Measurements from ENCODE around the gene ZNF646.

ZNF646 gene

DNA sequence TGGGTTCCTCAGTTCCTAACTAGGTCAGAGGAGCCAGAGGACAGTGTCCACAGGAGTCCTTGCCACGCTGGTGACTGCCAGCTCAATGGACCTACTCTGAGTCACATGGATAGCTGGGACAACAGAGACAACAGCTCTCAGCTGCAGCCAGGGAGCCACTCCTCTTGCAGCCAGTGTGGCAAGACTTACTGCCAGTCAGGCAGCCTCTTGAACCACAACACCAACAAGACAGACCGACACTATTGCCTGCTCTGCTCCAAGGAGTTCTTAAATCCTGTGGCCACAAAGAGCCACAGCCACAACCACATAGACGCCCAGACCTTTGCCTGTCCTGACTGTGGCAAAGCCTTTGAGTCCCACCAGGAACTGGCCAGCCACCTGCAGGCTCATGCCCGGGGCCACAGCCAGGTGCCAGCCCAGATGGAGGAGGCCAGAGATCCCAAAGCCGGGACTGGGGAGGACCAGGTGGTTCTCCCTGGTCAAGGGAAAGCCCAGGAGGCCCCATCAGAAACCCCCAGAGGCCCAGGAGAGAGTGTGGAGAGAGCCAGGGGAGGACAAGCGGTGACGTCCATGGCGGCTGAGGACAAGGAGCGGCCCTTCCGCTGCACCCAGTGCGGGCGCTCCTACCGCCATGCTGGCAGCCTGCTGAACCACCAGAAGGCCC lies 6.7 kb downstream of the ZNF646 start:
- TF ChIP-seq, protein P1, sequence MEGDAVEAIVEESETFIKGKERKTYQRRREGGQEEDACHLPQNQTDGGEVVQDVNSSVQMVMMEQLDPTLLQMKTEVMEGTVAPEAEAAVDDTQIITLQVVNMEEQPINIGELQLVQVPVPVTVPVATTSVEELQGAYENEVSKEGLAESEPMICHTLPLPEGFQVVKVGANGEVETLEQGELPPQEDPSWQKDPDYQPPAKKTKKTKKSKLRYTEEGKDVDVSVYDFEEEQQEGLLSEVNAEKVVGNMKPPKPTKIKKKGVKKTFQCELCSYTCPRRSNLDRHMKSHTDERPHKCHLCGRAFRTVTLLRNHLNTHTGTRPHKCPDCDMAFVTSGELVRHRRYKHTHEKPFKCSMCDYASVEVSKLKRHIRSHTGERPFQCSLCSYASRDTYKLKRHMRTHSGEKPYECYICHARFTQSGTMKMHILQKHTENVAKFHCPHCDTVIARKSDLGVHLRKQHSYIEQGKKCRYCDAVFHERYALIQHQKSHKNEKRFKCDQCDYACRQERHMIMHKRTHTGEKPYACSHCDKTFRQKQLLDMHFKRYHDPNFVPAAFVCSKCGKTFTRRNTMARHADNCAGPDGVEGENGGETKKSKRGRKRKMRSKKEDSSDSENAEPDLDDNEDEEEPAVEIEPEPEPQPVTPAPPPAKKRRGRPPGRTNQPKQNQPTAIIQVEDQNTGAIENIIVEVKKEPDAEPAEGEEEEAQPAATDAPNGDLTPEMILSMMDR (IDR thresholded peaks at IDR 0.05; ENCODE audit: low read depth, low read length, poor library complexity, severe bottlenecking): no peak
- TF ChIP-seq EZH2phosphoT487 (IDR thresholded peaks at IDR 0.05; ENCODE audit: borderline replicate concordance, low read length): no peak
- Histone ChIP-seq H3K4me2 (ENCODE audit: low read length) (no peak overlapping the region), H3K36me3 (ENCODE audit: control insufficient read depth, low read length) (peaks cover 88% of the 10 kb centered on the region), H4K20me1 (ENCODE audit: control insufficient read depth, insufficient read depth, low read depth, low read length) (0 out of 2 replicates have a peak, but pooled peaks cover 4% of the 10 kb centered on the region), H3K27ac (ENCODE audit: low read depth, low read length) (no peak overlapping the region), H3K9me3 (ENCODE audit: control insufficient read depth, insufficient read depth, low read length) (no peaks in the 10 kb centered on the region), H3K79me2 (ENCODE audit: control insufficient read depth, low read length) (peaks cover 54% of the 10 kb centered on the region), H3K4me3 (ENCODE audit: low read length) (no peak overlapping the region), H3K4me1 (ENCODE audit: control insufficient read depth, low read length) (peaks cover 4% of the 10 kb centered on the region; the same call in 1 of the 2 replicates), H3F3A (ENCODE audit: control insufficient read depth, insufficient read depth) (no peaks in the 10 kb centered on the region), H3K9me2 (replicated peaks; ENCODE audit: control insufficient read depth, low read length) (no peaks in the 10 kb centered on the region), H3K27me3 (ENCODE audit: control insufficient read depth, low read length) (no peaks in the 10 kb centered on the region)

DNA sequence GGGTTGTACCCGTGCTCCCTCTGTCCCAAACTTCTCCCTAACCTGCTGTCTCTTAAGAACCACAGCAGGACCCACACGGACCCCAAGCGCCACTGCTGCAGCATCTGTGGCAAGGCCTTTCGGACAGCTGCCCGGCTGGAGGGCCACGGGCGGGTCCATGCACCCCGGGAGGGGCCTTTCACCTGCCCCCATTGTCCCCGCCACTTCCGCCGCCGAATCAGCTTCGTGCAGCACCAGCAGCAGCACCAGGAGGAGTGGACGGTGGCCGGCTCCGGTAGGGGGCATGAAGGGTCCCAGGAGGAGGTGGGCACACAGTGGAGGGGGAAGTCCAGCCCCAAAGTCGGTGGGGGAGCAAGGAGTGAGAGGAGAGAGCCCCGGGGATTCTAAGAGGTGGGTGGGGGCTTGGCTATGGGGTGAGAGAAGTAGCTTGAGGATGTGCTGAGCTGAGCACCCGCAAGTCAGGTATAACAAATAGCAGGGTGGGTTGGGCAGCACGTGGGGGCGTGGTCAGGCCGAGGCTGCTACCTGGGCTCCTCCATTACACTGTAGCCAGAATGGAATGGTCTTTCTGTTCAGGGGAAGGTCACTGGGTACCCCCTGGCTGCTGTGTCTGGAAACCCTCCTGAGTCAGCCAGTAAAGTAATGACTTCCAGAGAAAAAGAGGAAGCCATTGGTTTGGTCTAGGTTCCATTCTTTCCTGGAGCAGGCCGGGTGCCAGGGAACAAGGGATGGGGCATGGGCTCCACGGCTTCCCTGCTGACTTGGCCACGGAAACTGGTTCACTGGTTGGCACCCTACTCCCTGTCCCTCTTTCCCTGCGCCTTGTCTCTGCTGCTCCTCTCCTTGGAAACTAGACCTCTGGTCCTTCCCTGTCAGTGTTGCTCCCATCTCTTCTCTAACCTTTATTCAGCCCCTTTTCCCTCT lies 7.5 kb downstream of the ZNF646 start:
- Histone ChIP-seq H3K4me1 (ENCODE audit: control insufficient read depth, low read length) (peaks cover 3% of the 10 kb centered on the region; the same call in 1 of the 2 replicates), H3K9me3 (ENCODE audit: control insufficient read depth, insufficient read depth, low read length) (no peaks in the 10 kb centered on the region), H3K27ac (ENCODE audit: low read depth, low read length) (no peak overlapping the region), H3K79me2 (ENCODE audit: control insufficient read depth, low read length) (peaks cover 46% of the 10 kb centered on the region), H3K4me3 (ENCODE audit: low read length) (no peak overlapping the region), H4K20me1 (ENCODE audit: control insufficient read depth, insufficient read depth, low read depth, low read length) (0 out of 2 replicates have a peak, but pooled peaks cover 4% of the 10 kb centered on the region), H3K27me3 (ENCODE audit: control insufficient read depth, low read length) (no peaks in the 10 kb centered on the region), H3K4me2 (ENCODE audit: low read length) (no peak overlapping the region), H3K36me3 (ENCODE audit: control insufficient read depth, low read length) (peaks cover 83% of the 10 kb centered on the region), H3F3A (ENCODE audit: control insufficient read depth, insufficient read depth) (no peaks in the 10 kb centered on the region), H3K9me2 (replicated peaks; ENCODE audit: control insufficient read depth, low read length) (no peaks in the 10 kb centered on the region)
- no peak for TF ChIP-seq EZH2phosphoT487 (IDR thresholded peaks at IDR 0.05; ENCODE audit: borderline replicate concordance, low read length)
- TF ChIP-seq, protein P1 (IDR thresholded peaks at IDR 0.05; ENCODE audit: low read depth, low read length, poor library complexity, severe bottlenecking): no peak

DNA sequence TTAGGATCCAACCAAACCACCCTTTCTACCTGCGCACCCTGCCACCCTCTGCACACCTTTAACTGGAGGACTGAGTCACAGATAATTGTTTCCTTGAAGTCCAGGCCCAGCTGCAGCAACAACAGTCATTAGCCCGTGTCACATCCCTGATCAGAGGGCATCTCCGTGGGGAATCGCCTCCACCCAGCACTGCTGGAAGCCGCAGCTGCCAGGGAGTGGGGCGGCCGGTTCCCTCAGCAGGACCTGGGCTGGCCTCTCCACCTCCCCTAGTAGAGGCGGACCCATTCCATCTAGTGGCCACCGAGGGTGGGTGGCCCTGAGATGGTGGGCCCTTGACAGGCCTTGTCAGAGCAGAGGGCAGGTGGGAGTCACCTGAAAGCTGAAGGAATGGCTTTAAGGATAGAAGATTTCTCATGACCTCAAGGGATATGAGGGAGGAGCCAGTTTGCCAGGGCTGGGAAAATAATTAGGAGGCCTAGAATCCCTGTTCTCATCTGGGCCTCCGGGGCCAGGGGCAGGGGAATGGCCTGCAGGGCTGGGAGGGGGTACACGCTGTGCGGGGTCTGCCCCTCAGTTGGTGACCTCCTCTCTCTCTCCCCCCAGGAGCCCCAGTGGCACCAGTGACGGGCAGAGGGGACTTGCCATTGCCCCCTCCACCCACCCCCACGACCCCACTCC lies 8.3 kb downstream of the ZNF646 start:
- no peak overlapping the region for H3K4me2 ChIP-seq (ENCODE audit: low read length)
- H3K27me3 ChIP-seq (ENCODE audit: control insufficient read depth, low read length): no peaks in the 10 kb centered on the region
- peaks cover 75% of the 10 kb centered on the region for H3K36me3 ChIP-seq (ENCODE audit: control insufficient read depth, low read length)
- H3K4me1 ChIP-seq (ENCODE audit: control insufficient read depth, low read length): peaks cover 3% of the 10 kb centered on the region; the same call in 1 of the 2 replicates
- no peaks in the 10 kb centered on the region for H3F3A ChIP-seq (ENCODE audit: control insufficient read depth, insufficient read depth)
- H4K20me1 ChIP-seq (ENCODE audit: control insufficient read depth, insufficient read depth, low read depth, low read length): 0 out of 2 replicates have a peak, but pooled peaks cover 4% of the 10 kb centered on the region
- no peak for TF ChIP-seq EZH2phosphoT487 (IDR thresholded peaks at IDR 0.05; ENCODE audit: borderline replicate concordance, low read length)
- TF ChIP-seq, protein P1 (IDR thresholded peaks at IDR 0.05; ENCODE audit: low read depth, low read length, poor library complexity, severe bottlenecking): no peak
- H3K27ac ChIP-seq (ENCODE audit: low read depth, low read length): no peak overlapping the region
- H3K9me2 ChIP-seq (replicated peaks; ENCODE audit: control insufficient read depth, low read length): no peaks in the 10 kb centered on the region
- no peak overlapping the region for H3K4me3 ChIP-seq (ENCODE audit: low read length)
- no peaks in the 10 kb centered on the region for H3K9me3 ChIP-seq (ENCODE audit: control insufficient read depth, insufficient read depth, low read length)
- peaks cover 37% of the 10 kb centered on the region for H3K79me2 ChIP-seq (ENCODE audit: control insufficient read depth, low read length)
